Effector memory CD4-positive, alpha-beta T cell (primary cell): ENCODE data around the gene ACIN1.

Experiments used
- DNase-seq, 3 donors: peaks; one replicate each; pipeline ENCODE4 v3.0.0-alpha.2; 2020
- H3K27ac ChIP-seq: 2 replicates; pipeline ENCODE4 v1.7.0; 2013; ENCODE audit warnings: mild to moderate bottlenecking, low read length, moderate library complexity; ENCODE audit not compliant: insufficient read depth, poor library complexity, severe bottlenecking
- H3K27me3 ChIP-seq: replicated peaks from 2 replicates; pipeline ENCODE4 v1.7.0; 2013; ENCODE audit warnings: mild to moderate bottlenecking, low read length; ENCODE audit not compliant: insufficient read depth, control insufficient read depth, poor library complexity, severe bottlenecking
- H3K36me3 ChIP-seq: 2 replicates; pipeline ENCODE4 v1.7.0; 2013; ENCODE audit warnings: mild to moderate bottlenecking, low read length, moderate library complexity; ENCODE audit not compliant: control insufficient read depth, insufficient read depth
- H3K4me1 ChIP-seq: 2 replicates; pipeline ENCODE4 v1.7.0; 2013; ENCODE audit warnings: low read length, mild to moderate bottlenecking; ENCODE audit not compliant: control insufficient read depth, insufficient read depth, poor library complexity, severe bottlenecking
- H3K4me3 ChIP-seq: 2 replicates; pipeline ENCODE4 v1.7.0; 2013; ENCODE audit warnings: low read length, low read depth, mild to moderate bottlenecking; ENCODE audit not compliant: insufficient read depth, poor library complexity, severe bottlenecking
- H3K9me3 ChIP-seq: 2 replicates; pipeline ENCODE4 v1.7.0; 2013; ENCODE audit warnings: mild to moderate bottlenecking, low read length, moderate library complexity; ENCODE audit not compliant: control insufficient read depth

ACIN1 gene

GRCh38 chr14:23030936-23031335 lies 64.0 kb downstream of the ACIN1 start:
- H3K36me3 ChIP-seq: peaks cover 23% of the 10 kb centered on the region
- no peaks in the 10 kb centered on the region for H3K27me3 ChIP-seq
- peaks cover 17% of the 10 kb centered on the region for H3K4me1 ChIP-seq
- no peaks in the 10 kb centered on the region for H3K9me3 ChIP-seq
- no peak overlapping the region for H3K4me3 ChIP-seq
- DNase-seq: no peak
- H3K27ac ChIP-seq: no peak overlapping the region

DNA sequence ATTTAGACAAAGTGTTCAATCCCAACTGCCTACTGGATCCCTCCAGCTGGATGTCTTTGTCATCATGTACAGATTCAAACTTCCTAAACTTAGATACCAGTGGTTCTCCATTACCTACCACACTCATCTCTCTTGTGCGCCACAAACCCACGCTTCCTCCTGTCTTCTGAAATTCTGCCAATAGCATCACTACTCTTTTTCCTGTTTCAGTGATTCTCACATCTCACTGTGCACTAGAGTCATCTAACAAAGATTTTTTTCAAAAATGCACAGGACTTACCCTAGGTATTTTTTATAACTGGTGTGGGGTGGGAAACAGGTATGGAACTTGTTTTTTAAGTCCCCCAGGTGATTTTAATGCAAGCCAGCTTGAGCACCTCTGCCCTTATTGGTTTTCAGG lies 66.1 kb downstream of the ACIN1 start:
- peaks cover 29% of the 10 kb centered on the region for H3K36me3 ChIP-seq
- H3K4me3 ChIP-seq: no peak overlapping the region
- H3K27me3 ChIP-seq: no peaks in the 10 kb centered on the region
- no peak for DNase-seq
- H3K9me3 ChIP-seq: no peaks in the 10 kb centered on the region
- peaks cover 11% of the 10 kb centered on the region for H3K4me1 ChIP-seq
- H3K27ac ChIP-seq: peak overlapping the region; percentile 14

- no peak for DNase-seq
- H3K27ac ChIP-seq: no peak overlapping the region
- H3K4me3 ChIP-seq: no peak overlapping the region
- H3K4me1 ChIP-seq: peaks cover 8% of the 10 kb centered on the region
- H3K36me3 ChIP-seq: peaks cover 13% of the 10 kb centered on the region
- H3K9me3 ChIP-seq: no peaks in the 10 kb centered on the region
- no peaks in the 10 kb centered on the region for H3K27me3 ChIP-seq
Measured at GRCh38 chr14:23025151-23025814, 69.7 kb downstream of the ACIN1 start.

GRCh38 chr14:23024612-23025075 lies 70.3 kb downstream of the ACIN1 start:
- H3K36me3 ChIP-seq: peaks cover 13% of the 10 kb centered on the region
- no peaks in the 10 kb centered on the region for H3K27me3 ChIP-seq
- H3K4me1 ChIP-seq: peaks cover 8% of the 10 kb centered on the region

GRCh38 chr14:23023795-23024152 lies 71.2 kb downstream of the ACIN1 start:
- no peaks in the 10 kb centered on the region for H3K27me3 ChIP-seq
- DNase-seq: no peak
- H3K4me3 ChIP-seq: no peak overlapping the region
- no peaks in the 10 kb centered on the region for H3K9me3 ChIP-seq
- peaks cover 7% of the 10 kb centered on the region for H3K4me1 ChIP-seq
- no peak overlapping the region for H3K27ac ChIP-seq
- H3K36me3 ChIP-seq: peaks cover 9% of the 10 kb centered on the region

More at GRCh38 chr14:23024612-23025075, 70.3 kb downstream of the ACIN1 start:
- no peak for DNase-seq
- no peak overlapping the region for H3K27ac ChIP-seq
- H3K4me3 ChIP-seq: no peak overlapping the region
- no peaks in the 10 kb centered on the region for H3K9me3 ChIP-seq

DNA sequence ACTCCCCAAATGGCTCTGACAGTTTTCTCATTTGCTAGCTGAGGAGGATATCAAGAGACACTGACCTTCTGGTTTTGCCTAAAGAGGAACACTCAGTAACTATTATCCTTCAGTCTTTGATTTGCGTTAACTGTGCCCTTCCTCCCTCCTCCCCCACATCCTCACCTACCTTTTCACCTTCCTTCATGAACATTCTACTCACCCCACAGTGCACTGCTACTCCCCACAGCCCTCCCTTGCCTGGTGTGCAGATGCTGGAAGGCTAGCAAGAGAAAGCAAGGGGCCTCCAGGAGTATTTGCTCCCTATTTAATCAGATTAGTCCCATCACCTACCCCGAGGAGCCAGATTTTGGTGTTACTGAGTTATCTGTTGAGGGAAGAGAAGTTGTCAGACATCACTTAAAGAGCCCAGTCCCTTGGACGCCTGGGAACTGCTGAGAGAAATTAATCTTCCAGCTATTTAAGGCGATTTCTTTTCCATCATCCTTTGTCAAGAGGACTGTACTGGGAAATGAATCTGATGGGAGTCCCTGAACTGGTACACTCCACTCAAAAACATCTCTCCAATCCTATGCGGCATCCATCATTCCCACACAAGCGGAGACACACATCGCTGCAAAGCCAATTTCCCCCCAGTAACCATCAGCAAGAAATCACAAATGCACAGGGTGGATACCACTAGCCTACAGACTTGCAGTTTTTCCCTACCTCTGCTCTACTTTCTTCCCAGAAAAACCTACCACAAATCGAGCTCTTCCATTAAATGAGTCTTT lies 71.7 kb downstream of the ACIN1 start:
- peaks cover 4% of the 10 kb centered on the region for H3K4me1 ChIP-seq
- H3K9me3 ChIP-seq: no peaks in the 10 kb centered on the region
- peaks cover 9% of the 10 kb centered on the region for H3K36me3 ChIP-seq
- no peak overlapping the region for H3K4me3 ChIP-seq
- no peak for DNase-seq
- no peak overlapping the region for H3K27ac ChIP-seq
- no peaks in the 10 kb centered on the region for H3K27me3 ChIP-seq

DNA sequence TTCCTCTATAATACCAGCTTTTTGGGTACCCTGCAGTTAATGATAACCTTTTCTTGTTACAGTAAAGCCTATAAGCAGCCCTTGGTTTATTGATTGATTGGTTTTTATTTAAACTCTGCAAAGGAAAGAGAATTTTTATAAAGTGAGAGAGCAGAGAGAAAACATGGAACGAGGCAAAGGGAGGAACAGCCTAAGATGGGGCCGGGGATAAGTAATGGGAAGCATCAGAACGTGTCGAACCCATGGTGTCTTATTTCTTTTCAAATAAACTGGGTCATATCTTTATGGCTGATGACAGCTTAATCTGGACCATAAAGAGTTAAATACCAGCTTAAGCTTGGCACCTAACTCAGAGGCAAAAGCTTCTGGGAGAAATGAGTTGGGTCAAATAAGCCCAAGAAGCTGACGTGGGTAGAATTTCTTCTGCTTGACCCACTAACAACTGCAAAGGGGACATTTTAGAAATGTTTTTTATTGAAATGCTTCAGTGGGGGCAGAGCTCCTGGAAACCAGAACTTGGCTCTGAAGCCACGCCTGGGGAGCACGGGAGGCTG lies 73.0 kb downstream of the ACIN1 start:
- H3K27ac ChIP-seq: no peak overlapping the region
- H3K4me3 ChIP-seq: no peak overlapping the region
- H3K9me3 ChIP-seq: no peaks in the 10 kb centered on the region
- H3K36me3 ChIP-seq: peaks cover 9% of the 10 kb centered on the region
- H3K4me1 ChIP-seq: peaks cover 4% of the 10 kb centered on the region
- no peaks in the 10 kb centered on the region for H3K27me3 ChIP-seq
- DNase-seq: no peak

DNA sequence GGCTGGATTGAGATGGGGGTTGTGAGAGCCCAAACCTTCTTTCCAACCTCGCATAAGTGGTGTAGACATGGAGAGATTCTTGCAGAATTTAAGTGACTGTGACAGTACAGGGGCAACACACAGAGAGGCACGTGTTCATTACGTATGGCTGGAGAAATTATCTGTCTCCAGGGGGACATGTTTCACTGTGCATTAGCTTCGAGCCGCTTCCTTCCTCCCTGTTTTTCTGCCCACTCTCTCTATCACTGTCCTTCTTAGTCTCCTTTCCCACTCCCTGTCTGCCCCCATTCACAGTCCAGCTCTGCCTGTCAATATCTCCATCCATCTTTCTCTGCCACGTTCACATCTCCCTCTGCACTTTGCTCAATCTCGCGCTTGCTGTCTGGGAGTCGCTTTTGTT lies 73.5 kb downstream of the ACIN1 start:
- H3K4me1 ChIP-seq: peaks cover 4% of the 10 kb centered on the region
- no peaks in the 10 kb centered on the region for H3K27me3 ChIP-seq
- DNase-seq: no peak
- no peak overlapping the region for H3K27ac ChIP-seq
- H3K9me3 ChIP-seq: no peaks in the 10 kb centered on the region
- H3K36me3 ChIP-seq: peaks cover 9% of the 10 kb centered on the region
- no peak overlapping the region for H3K4me3 ChIP-seq

- Histone ChIP-seq H3K27me3 (no peaks in the 10 kb centered on the region), H3K4me3 (no peak overlapping the region), H3K27ac (no peak overlapping the region), H3K36me3 (peaks cover under 1% of the 10 kb centered on the region), H3K9me3 (no peaks in the 10 kb centered on the region), H3K4me1 (peaks cover 4% of the 10 kb centered on the region)
- DNase-seq: no peak
Measured at GRCh38 chr14:23020143-23021128, 74.5 kb downstream of the ACIN1 start.
